ENCODE data around the gene TTLL13. TPM values are rescaled to one million over a fixed set of nuclear protein-coding genes. Genes with fewer than 3 reads are reported as not detected.
A peak's percentile ranks its signal among the peaks of the same experiment; 100 is the strongest.

The TTLL13 gene
- total RNA-seq, 1 experiment from 2014 or later = 0.39 TPM

DNA sequence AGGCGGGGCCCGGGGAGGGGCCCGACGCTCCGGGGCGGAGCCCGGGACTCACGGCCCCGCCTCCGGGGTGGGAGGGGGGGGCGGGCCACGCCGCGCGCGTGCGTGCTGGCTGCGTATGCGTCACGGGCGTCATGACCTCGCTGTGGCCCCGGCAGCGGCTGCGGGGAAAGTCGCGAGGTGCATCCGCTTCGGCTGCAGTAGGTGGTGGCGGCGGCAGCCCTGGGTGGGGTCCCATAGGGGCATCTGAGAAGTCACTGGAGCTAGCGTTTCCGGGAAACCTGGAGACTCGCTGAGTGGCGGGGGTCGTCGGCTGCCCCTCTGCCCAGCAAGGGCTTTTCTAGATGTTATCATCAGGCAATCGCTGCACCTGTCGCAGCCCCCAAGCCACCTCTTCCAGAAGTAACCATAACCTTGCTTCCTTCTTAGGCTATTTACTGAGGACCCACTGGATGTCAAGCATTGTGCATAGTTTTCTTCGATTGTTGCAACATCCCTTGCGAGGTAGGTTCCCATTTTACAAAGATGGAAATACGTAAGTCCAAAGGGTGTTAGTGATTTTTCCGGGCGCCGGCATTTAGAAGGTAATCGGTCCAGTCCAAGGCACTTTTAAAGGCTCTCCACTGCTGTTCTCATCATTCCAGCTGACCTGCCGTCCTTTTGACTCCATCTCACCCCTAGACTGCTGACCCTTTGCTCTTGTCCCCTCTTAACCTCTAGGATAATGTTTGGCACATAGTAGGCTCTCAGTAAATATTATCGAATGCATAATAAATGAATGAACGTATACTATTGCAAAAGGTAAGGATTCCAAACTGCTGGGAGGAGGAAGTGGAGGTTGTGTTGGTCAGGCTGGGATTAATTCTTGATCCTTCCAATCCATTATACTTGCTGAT, 15.0 kb upstream of the TTLL13 start, which contains the start of gene GDPGP1:
Gene GDPGP1, plus strand, starts transcription at position 114 of the 893 bp plus-strand sequence. CDS start 6,700 bp downstream, outside the sequence.
- Histone ChIP-seq H3K9me3 (ENCODE audit: control insufficient read depth, insufficient read depth, low read depth, low read length) (no peaks in the 10 kb centered on the region), H3K4me1 (ENCODE audit: control insufficient read depth, insufficient read depth, low read length) (peaks cover 35% of the 10 kb centered on the region), H3K27ac (ENCODE audit: low read length) (peak within 1 kb of the TSS; percentile 99), H3K27me3 (ENCODE audit: control insufficient read depth, insufficient read depth, low read length) (no peaks in the 10 kb centered on the region), H3K36me3 (ENCODE audit: control insufficient read depth, insufficient read depth, low read length) (no peaks in the 10 kb centered on the region; the same call in 1 of the 2 replicates), H3K4me3 (ENCODE audit: low read depth in 2 of 2, low read length in 2 of 2) (peak within 1 kb of the TSS; percentile 75 to 85)
- CTCF ChIA-PET = interaction anchor here (0.6 kb wide), 3 partner anchors 10 to 295 kb away, joined by 4 to 7 read pairs (median 4); partner anchors contain the start of gene CRTC3
- DNase-seq (ENCODE audit: low read depth, low spot score) (no peak), ATAC-seq (no peak)
- POLR2A ChIA-PET = interaction anchor here (0.6 to 1.9 kb wide), 10 partner anchors 9 to 421 kb away, joined by 3 to 9 read pairs (median 4); partner anchors contain the start of gene TTLL13
- intact Hi-C loops (cut with micrococcal nuclease; ENCODE audit: unreplicated experiment) (no loop called here), in situ Hi-C loops (cut with HindIII; ENCODE audit: low pct_unique_long_range_greater_than_20kb, low sequenced_read_pairs) (no loop called here)
- TF ChIP-seq, protein P1, sequence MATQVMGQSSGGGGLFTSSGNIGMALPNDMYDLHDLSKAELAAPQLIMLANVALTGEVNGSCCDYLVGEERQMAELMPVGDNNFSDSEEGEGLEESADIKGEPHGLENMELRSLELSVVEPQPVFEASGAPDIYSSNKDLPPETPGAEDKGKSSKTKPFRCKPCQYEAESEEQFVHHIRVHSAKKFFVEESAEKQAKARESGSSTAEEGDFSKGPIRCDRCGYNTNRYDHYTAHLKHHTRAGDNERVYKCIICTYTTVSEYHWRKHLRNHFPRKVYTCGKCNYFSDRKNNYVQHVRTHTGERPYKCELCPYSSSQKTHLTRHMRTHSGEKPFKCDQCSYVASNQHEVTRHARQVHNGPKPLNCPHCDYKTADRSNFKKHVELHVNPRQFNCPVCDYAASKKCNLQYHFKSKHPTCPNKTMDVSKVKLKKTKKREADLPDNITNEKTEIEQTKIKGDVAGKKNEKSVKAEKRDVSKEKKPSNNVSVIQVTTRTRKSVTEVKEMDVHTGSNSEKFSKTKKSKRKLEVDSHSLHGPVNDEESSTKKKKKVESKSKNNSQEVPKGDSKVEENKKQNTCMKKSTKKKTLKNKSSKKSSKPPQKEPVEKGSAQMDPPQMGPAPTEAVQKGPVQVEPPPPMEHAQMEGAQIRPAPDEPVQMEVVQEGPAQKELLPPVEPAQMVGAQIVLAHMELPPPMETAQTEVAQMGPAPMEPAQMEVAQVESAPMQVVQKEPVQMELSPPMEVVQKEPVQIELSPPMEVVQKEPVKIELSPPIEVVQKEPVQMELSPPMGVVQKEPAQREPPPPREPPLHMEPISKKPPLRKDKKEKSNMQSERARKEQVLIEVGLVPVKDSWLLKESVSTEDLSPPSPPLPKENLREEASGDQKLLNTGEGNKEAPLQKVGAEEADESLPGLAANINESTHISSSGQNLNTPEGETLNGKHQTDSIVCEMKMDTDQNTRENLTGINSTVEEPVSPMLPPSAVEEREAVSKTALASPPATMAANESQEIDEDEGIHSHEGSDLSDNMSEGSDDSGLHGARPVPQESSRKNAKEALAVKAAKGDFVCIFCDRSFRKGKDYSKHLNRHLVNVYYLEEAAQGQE (IDR thresholded peaks at IDR 0.05; ENCODE audit: insufficient read depth in 1 of 2, low read depth in 2 of 2, low read length in 1 of 2) = no peak
- TF ChIP-seq POLR2AphosphoS5 (IDR thresholded peaks at IDR 0.05; ENCODE audit: low read depth, low read length) = peak; percentile 31; the same call in 1 of the 2 replicates
- TF ChIP-seq, protein P2, sequence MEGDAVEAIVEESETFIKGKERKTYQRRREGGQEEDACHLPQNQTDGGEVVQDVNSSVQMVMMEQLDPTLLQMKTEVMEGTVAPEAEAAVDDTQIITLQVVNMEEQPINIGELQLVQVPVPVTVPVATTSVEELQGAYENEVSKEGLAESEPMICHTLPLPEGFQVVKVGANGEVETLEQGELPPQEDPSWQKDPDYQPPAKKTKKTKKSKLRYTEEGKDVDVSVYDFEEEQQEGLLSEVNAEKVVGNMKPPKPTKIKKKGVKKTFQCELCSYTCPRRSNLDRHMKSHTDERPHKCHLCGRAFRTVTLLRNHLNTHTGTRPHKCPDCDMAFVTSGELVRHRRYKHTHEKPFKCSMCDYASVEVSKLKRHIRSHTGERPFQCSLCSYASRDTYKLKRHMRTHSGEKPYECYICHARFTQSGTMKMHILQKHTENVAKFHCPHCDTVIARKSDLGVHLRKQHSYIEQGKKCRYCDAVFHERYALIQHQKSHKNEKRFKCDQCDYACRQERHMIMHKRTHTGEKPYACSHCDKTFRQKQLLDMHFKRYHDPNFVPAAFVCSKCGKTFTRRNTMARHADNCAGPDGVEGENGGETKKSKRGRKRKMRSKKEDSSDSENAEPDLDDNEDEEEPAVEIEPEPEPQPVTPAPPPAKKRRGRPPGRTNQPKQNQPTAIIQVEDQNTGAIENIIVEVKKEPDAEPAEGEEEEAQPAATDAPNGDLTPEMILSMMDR (IDR thresholded peaks at IDR 0.05) = no peak
- no peak for TF ChIP-seq TCF7L2 (IDR thresholded peaks at IDR 0.05; ENCODE audit: low read depth, low read length)
- TF ChIP-seq SIN3A (IDR thresholded peaks at IDR 0.05; ENCODE audit: borderline replicate concordance, insufficient read depth, low read depth, low read length) = no peak
- BruUV-seq (replicated peaks) = no TSS peak

DNA sequence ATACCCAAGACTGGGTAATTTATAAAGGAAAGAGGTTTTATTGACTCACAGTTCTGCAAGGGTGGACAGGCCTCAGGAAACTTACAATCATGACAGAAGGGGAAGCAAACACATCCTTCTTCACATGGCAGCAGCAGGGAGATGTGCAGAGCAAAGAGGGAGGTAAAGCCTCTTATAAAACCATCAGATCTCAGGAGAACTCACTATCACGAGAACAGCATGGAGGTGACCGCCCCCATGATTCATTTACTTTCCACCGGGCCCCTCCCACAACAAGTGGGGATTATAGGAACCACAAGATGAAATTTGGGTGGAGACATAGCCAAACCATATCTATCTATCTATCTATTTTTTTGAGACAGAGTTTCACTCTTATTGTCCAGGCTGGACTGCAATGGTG, 10.0 kb upstream of the TTLL13 start:
- no TSS peak for BruUV-seq (replicated peaks)
- Histone ChIP-seq H3K4me1 (ENCODE audit: control insufficient read depth, insufficient read depth, low read length) (peaks cover 7% of the 10 kb centered on the region), H3K27ac (ENCODE audit: low read length) (no peak overlapping the region), H3K4me3 (ENCODE audit: low read depth in 2 of 2, low read length in 2 of 2) (no peak overlapping the region), H3K27me3 (ENCODE audit: control insufficient read depth, insufficient read depth, low read length) (no peaks in the 10 kb centered on the region), H3K36me3 (ENCODE audit: control insufficient read depth, insufficient read depth, low read length) (no peaks in the 10 kb centered on the region; the same call in 1 of the 2 replicates), H3K9me3 (ENCODE audit: control insufficient read depth, insufficient read depth, low read depth, low read length) (no peaks in the 10 kb centered on the region)
- ATAC-seq = no peak
- CTCF ChIA-PET = no interaction called here
- in situ Hi-C loops (cut with HindIII; ENCODE audit: low pct_unique_long_range_greater_than_20kb, low sequenced_read_pairs) = no loop called here
- intact Hi-C loops (cut with micrococcal nuclease; ENCODE audit: unreplicated experiment) = no loop called here
- no peak for DNase-seq (ENCODE audit: low read depth, low spot score)
- TF ChIP-seq TCF7L2 (IDR thresholded peaks at IDR 0.05; ENCODE audit: low read depth, low read length) (no peak), POLR2AphosphoS5 (IDR thresholded peaks at IDR 0.05; ENCODE audit: low read depth, low read length) (no peak), SIN3A (IDR thresholded peaks at IDR 0.05; ENCODE audit: borderline replicate concordance, insufficient read depth, low read depth, low read length) (no peak)
- TF ChIP-seq, protein P2 (IDR thresholded peaks at IDR 0.05) = no peak
- TF ChIP-seq, protein P1 (IDR thresholded peaks at IDR 0.05; ENCODE audit: insufficient read depth in 1 of 2, low read depth in 2 of 2, low read length in 1 of 2) = no peak
- POLR2A ChIA-PET = no interaction called here
